IPS-NIHi7 (cell line): ENCODE measurements around the gene ERGIC3.
A peak's percentile ranks its signal among the peaks of the same experiment; 100 is the strongest.

Source experiments
- DNase-seq: peaks from one replicate; pipeline ENCODE4 v3.0.0; 2012; ENCODE audit warnings: mixed read lengths; ENCODE audit errors: extremely low spot score

Gene ERGIC3

GRCh38 chr20:35561671-35562070 lies 19.8 kb downstream of the ERGIC3 start:
- peak; percentile 67 for DNase-seq

DNA sequence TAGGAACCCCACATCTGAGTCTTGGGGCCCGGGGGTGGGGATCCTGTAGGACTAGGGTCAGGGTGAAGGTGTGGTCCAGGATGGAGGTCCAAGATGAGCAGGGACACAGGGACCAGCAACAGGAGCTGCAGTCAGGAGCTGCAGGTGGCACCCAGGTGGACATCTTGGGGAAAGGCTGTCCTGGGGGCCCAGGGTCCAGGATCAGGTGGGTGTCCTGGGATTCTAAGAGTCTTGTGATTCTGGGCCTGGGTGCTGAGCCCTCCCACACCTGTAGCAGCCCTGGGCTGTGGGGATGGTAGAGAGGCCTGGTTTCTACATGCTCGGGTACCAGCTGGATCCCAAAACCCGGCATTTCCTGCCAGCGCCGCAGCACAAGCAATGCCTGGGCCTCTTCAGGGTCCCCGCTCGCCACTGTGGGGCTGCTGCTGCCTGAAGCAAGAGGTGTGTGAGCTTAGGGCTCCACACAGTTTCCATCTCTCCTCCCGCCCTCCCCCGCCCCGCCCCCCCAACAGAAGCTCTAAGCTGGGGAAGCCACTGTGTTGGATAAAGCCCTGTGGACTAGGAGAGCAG lies 20.7 kb downstream of the ERGIC3 start:
- DNase-seq: no peak

- no peak for DNase-seq
Measured at GRCh38 chr20:35563834-35564233, 22.0 kb downstream of the ERGIC3 start.

DNA sequence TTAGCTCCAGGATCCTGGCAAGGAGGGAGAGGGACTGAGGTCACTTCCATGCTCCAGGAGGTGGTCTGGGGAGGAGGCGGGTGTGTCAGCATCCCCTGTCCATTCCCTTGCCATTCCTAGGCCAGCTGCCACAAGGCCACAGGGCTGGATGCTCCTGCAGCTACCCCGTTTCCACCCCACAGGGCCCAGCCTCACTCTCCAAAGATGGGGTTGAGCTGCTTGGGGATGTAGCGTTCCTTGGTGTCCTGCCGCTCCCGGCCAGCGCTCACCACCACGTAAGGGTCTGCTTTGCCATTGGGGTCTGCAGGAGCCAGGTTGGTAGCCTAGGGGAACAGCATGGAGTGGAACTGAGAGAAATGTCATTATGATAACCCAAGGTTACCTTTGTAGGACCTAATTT lies 23.0 kb downstream of the ERGIC3 start:
- DNase-seq: no peak

- peak; percentile 74 for DNase-seq
Measured at GRCh38 chr20:35568645-35569044, 26.8 kb downstream of the ERGIC3 start.

DNA sequence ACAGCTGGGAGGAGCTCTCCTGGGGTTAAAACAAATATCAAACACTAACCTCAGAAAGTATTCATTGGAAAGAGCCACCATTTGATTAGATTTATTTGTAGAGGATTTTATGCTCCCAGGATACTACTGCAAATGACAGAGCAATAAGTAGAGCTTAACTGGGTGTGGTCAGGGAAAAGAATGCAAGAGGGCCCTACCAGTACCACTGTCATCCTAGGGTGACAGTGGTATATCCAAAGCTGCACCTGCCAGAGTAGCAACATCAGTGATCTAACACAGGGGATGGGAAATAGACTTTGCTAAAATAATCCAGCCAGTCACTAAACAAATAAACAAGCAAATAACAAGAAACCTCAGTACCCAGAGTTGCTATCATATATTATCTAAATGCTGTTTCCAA lies 29.7 kb downstream of the ERGIC3 start:
- no peak for DNase-seq

DNA sequence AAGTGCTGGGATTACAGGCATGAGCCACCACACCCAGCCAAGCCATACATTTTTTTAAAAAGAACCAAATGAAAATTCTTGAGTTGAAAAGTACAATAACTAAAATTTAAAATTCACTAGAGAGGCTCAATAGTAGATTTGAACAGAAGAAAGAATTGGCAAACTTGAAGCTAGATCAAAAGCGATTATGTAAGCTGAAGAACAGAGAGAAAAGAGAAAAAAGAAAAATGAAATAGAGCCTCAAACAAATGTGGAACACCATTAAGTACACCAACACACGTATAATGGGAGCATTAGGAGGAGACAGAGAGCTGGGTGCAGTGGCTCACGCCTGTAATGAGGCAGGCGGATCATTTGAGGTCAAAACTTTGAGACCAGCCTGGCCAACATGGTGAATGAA lies 31.0 kb downstream of the ERGIC3 start:
- DNase-seq: no peak

- DNase-seq: no peak
Measured at GRCh38 chr20:35575958-35576357, 34.1 kb downstream of the ERGIC3 start.

DNA sequence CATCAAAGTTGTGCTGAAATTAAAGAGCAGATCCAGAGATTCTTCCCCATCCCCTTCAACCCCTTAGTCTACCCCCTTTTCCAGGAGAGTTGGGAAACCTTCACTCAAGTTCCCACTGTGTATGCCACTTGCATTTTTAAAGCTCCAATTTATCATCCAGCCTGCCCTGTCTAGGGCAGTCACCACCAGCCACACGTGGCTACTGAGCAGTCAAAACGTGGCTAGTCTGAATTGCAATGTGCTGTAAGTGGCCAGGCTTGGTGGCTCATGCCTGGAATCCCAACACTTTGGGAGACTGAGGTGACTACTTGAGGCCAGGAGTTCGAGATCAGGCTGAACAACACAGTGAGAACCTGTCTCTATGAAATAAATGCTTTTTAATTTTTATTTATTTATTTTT lies 34.9 kb downstream of the ERGIC3 start:
- DNase-seq: no peak

DNA sequence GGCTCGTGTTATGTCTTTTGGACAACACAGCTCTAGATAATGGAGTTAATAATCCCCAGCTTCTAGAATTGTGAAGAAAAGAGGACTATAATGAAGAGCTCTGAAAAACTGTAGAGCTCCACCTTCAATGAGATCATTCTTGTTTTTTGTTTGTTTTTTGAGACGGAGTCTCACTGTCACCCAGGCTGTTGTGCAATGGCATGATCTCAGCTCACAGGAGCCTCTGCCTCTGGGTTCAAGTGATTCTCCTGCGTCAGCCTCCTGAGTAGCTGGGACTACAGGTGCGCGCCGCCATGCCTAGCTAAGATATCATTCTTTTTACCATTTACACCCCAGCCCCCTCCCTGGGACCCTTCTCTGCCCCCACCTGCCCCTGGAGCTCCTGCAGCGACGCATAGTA lies 36.6 kb downstream of the ERGIC3 start:
- DNase-seq: no peak

DNA sequence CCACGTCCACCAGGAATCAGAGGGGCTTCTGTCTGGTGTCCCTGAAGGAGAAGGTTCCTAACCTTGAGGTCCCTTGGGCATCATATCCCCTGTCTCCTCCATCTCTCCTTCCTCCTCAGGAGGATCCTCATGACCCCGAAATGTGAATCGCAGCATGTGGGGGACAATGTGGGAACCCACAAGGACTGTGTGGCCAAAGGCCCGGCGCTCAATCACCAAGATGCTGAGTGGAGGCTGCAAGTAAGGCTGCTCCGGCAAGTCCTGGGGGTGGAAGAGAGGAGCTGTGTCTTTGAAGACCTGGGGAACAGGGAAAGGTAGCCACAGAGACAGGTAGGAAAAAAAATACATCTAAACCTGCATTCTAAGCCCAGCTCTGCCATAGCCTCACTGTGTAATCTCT lies 37.3 kb downstream of the ERGIC3 start:
- no peak for DNase-seq

DNA sequence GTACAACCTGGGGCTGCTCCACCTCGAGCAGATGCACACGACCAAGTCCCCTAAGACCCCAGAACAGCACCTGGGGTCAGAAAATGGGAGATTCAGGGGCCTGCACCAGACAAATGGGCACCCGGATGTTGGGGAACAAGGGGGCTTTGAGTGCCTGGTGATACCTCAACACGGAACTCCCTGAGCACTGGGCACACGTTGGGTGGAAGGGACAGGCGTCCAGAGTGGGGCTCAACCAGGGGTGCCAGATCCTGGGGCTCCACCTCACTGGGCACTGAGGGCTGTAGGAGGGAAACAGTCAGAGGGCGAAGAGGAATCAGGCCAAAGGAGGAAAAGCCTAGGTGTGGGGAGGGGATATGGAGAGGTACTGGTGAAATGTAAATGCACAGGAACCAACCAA lies 40.3 kb downstream of the ERGIC3 start:
- DNase-seq: no peak

DNA sequence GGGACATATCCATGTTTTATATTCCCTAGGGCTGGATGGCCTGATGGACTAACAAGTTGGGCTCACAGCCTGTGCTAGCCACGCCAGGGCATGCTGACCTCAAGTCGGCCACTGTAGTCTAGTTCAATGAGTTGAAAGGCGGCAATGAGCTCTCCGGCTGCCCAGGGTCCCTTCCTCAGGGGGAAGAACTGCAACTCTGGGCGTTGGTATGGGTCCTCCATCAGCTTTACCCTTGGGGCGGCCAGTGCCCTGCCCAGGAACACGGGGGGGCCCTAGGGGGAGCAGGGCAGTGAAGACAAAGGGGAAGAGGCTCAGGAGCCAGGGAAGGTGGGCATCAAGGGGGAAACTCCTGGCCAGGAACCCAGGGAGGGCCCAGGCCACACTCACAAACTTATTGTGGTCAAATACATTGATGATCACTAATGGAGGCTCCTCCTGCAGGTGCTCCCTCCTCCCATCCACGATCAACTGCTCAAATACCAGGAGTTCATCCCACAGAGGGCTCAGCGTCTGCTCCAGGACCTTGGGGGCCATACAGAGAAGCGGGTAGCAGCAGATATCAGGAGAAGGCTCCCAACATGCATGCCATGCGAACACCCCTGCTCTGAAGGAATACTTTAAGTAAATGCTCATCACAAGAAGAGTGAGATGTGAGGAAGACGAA lies 41.0 kb downstream of the ERGIC3 start:
- DNase-seq: no peak

- DNase-seq: no peak
Measured at GRCh38 chr20:35583636-35584560, 42.0 kb downstream of the ERGIC3 start.

- no peak for DNase-seq
Measured at GRCh38 chr20:35586751-35587425, 45.0 kb downstream of the ERGIC3 start.

GRCh38 chr20:35587436-35587835 lies 45.6 kb downstream of the ERGIC3 start:
- DNase-seq: no peak

DNA sequence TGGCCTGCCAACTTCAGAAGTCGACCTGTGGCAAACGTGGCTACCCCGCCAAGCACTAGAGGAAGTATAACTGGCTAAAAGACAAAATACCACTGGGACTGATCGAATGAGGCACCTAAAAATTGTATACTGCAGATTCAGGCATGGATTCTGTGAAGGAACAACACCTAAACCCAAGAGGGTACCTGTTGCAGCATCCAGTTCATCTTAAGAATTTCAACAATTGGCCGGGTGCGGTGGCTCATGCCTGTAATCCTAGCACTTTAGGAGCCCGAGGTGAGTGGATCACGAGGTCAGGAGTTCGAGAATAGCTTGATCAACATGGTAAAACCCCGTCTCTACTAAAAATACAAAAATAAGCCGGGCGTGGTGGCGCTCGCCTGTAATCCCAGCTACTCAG lies 46.5 kb downstream of the ERGIC3 start:
- no peak for DNase-seq

DNA sequence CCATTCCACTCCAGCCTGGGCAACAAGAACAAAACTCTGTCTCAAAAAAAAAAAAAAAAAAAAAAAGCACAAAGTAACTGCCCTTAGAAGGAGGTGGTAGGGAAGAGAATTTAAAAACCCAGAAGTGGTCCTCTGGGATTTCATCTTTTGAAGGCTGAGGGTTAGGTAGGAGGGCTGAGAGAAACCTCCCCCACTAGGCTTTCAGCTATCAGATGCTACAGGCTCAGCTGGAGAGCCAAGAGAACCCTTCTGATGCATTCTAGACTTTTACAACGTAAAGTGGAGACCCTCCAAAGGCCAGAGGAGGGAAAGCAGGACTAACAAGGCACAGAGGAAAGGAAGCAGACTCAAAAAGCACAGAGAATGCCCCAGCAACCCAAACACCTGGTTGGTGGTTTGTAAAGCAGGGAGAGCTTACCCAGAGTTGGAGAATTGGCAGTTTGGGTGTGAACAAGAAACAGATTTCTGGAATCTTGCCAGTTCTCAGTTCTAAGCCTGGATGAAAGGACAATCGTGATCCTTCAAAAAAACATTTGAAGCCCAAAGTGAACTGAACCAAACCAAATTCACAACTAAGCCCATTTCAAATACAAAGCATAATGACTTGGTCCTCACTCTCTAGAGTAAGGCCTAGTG lies 50.6 kb downstream of the ERGIC3 start:
- DNase-seq: no peak

GRCh38 chr20:35595456-35595855 lies 53.6 kb downstream of the ERGIC3 start:
- DNase-seq: no peak

GRCh38 chr20:35595901-35596300 lies 54.0 kb downstream of the ERGIC3 start:
- no peak for DNase-seq

- no peak for DNase-seq
Measured at GRCh38 chr20:35597186-35597585, 55.3 kb downstream of the ERGIC3 start.

GRCh38 chr20:35598476-35598875 lies 56.6 kb downstream of the ERGIC3 start:
- DNase-seq: no peak
